Breast epithelium (tissue), 4 donors: ENCODE data around the gene PLXNC1. TPM values are rescaled to one million over a fixed set of nuclear protein-coding genes. Genes with fewer than 3 reads are reported as not detected.
"Not testable (repeated sequence)": the region's sequence is repeated elsewhere in the genome, so short reads cannot be mapped to it uniquely, and the experiment has no call there.

Experiments used
- DNase-seq, 2 donors: peaks; one replicate each; pipeline ENCODE4 v3.0.0-alpha.2; 2019; ENCODE audit warnings: low spot score in 2 of 2
- H3K27ac ChIP-seq, 2 donors: fragments of 200-600 bp; sonication (generic) in 1 of 2; one replicate each; pipeline ENCODE4 v1.5.1; 2016 to 2019; ENCODE audit warnings: mild to moderate bottlenecking in 1 of 2
- H3K27me3 ChIP-seq, 2 donors: fragments of 200-600 bp; sonication (generic) in 1 of 2; one replicate each; pipeline versions ENCODE4 v1.5.1 to v1.6.0; 2017 to 2019; ENCODE audit warnings: control low read depth in 1 of 2, mild to moderate bottlenecking in 1 of 2
- H3K36me3 ChIP-seq: fragments of 200-600 bp; one replicate; pipeline ENCODE4 v1.5.1; 2019
- H3K4me1 ChIP-seq, 2 donors: fragments of 200-600 bp; sonication (generic); one replicate each; pipeline ENCODE4 v1.5.1; 2016 to 2019; ENCODE audit warnings: control low read depth in 1 of 2
- H3K4me3 ChIP-seq, 3 donors: fragments of 200-600 bp; sonication (generic); 1 replicate in 2 of 3; 2 replicates in 1 of 3; pipeline ENCODE4 v1.5.1; 2016 to 2019; ENCODE audit warnings: mild to moderate bottlenecking in 3 of 3, moderate library complexity in 2 of 3
- H3K9me3 ChIP-seq, 2 donors: fragments of 200-600 bp; sonication (generic) in 1 of 2; one replicate each; pipeline ENCODE4 v1.5.1; 2016 to 2019; ENCODE audit warnings: control low read depth in 1 of 2
- CTCF ChIP-seq, 3 donors: fragments of 450-650 bp; IDR thresholded peaks; one replicate each; pipeline ENCODE4 v1.5.1; 2016 to 2017; ENCODE audit warnings: antibody characterized with exemption in 3 of 3, mild to moderate bottlenecking in 3 of 3, moderate library complexity in 3 of 3
- POLR2A ChIP-seq: fragments of 450-650 bp; IDR thresholded peaks from one replicate; pipeline ENCODE4 v1.6.1; 2016; ENCODE audit warnings: antibody characterized with exemption, mild to moderate bottlenecking, moderate library complexity
- POLR2AphosphoS5 ChIP-seq, 3 donors: sonication (generic); formaldehyde crosslinking; IDR thresholded peaks; one replicate each; pipeline ENCODE4 v1.6.1; 2017; ENCODE audit warnings: antibody characterized with exemption in 3 of 3
- intact Hi-C: fragments of 100-400 bp; cut with DNase I; formaldehyde crosslinking; loops from one replicate; pipeline ENCODE4 v1.15.1; 2023; ENCODE audit warnings: low total_unique reads
- total RNA-seq, 3 donors: library from RNA; depleted of rRNA; stranded (reverse); fragments of >200 nt; gene quantifications; one replicate each; pipeline ENCODE4 v1.1.0, GENCODE V29; 2016

PLXNC1 gene
- total RNA-seq, 3 donors from 2014 or later = 7.5 to 21.4 (median 8.2) TPM

GRCh38 chr12:94309373-94309772, 161.0 kb downstream of the PLXNC1 start:
- Histone ChIP-seq H3K36me3 (no peaks in the 10 kb centered on the region), H3K4me3 (no peak overlapping the region), H3K27ac (no peak overlapping the region), H3K4me1 (no peaks in the 10 kb centered on the region), H3K9me3 (no peaks in the 10 kb centered on the region), H3K27me3 (no peaks in the 10 kb centered on the region)
- TF ChIP-seq POLR2AphosphoS5 (IDR thresholded peaks at IDR 0.05) (no peak), POLR2A (no peak), CTCF (IDR thresholded peaks at IDR 0.05) (no peak)
- intact Hi-C loops = loop anchor here (5.0 kb wide), 1 partner anchor 898 kb away; no protein-coding TSS in a partner anchor
- no peak for DNase-seq

- H3K9me3 ChIP-seq = peaks cover 0 to 10% of the 10 kb centered on the region in 2 donors
- TF ChIP-seq CTCF (IDR thresholded peaks at IDR 0.05) = no peak
- TF ChIP-seq POLR2A = no peak
- TF ChIP-seq POLR2AphosphoS5 (IDR thresholded peaks at IDR 0.05) = no peak
- no peaks in the 10 kb centered on the region for H3K4me1 ChIP-seq
- no peak for DNase-seq
- no peaks in the 10 kb centered on the region for H3K27me3 ChIP-seq
- no peak overlapping the region for H3K27ac ChIP-seq
- H3K36me3 ChIP-seq = no peaks in the 10 kb centered on the region
- intact Hi-C loops = no loop called here
- H3K4me3 ChIP-seq = no peak overlapping the region
These were observed 164.0 kb downstream of the PLXNC1 start for GRCh38 chr12:94312378-94312777.

DNA sequence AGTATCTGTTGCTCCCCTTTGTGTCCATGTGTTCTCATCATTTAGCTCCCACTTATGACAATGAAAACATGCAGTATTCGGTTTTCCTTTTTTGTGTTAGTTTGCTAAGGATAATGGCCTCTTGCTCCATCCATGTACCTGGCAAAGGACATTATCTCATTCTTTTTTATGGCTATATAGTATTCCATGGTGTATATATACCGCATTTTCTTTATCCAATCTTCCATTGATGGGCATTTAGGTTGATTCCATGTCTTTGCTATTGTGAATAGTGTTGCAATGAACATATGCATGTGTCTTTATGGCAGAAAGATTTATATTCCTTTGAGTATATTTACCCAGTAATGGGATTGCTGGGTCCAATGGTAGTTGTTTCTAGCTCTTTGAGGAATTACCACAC, 168.2 kb downstream of the PLXNC1 start:
- H3K27ac ChIP-seq, intact Hi-C loops, DNase-seq, H3K4me3 ChIP-seq, H3K36me3 ChIP-seq, H3K27me3 ChIP-seq, H3K4me1 ChIP-seq: not testable (repeated sequence)
- peaks cover 4 to 29% of the 10 kb centered on the region in 2 donors for H3K9me3 ChIP-seq

- Histone ChIP-seq H3K4me3 (no peak overlapping the region), H3K27me3 (no peaks in the 10 kb centered on the region), H3K27ac (no peak overlapping the region), H3K36me3 (no peaks in the 10 kb centered on the region), H3K9me3 (peaks cover 4 to 29% of the 10 kb centered on the region in 2 donors), H3K4me1 (no peaks in the 10 kb centered on the region)
- no peak for TF ChIP-seq POLR2A
- no peak for TF ChIP-seq POLR2AphosphoS5 (IDR thresholded peaks at IDR 0.05)
- TF ChIP-seq CTCF (IDR thresholded peaks at IDR 0.05) = no peak
- intact Hi-C loops = no loop called here
- DNase-seq = no peak
These were observed 169.8 kb downstream of the PLXNC1 start for GRCh38 chr12:94318181-94318580.

- intact Hi-C loops = no loop called here
- DNase-seq = no peak
These were observed 171.7 kb downstream of the PLXNC1 start for GRCh38 chr12:94320109-94320508.

More at GRCh38 chr12:94320109-94320508, 171.7 kb downstream of the PLXNC1 start:
- H3K36me3 ChIP-seq = no peaks in the 10 kb centered on the region
- peaks cover 4 to 29% of the 10 kb centered on the region in 2 donors for H3K9me3 ChIP-seq
- TF ChIP-seq POLR2AphosphoS5 (IDR thresholded peaks at IDR 0.05) = no peak
- TF ChIP-seq POLR2A = no peak
- TF ChIP-seq CTCF (IDR thresholded peaks at IDR 0.05) = no peak
- H3K4me1 ChIP-seq = no peaks in the 10 kb centered on the region
- H3K27me3 ChIP-seq = no peaks in the 10 kb centered on the region
- H3K27ac ChIP-seq = no peak overlapping the region
- no peak overlapping the region for H3K4me3 ChIP-seq
